ENCODE data around the gene GMPPB. TPM values are rescaled to one million over a fixed set of nuclear protein-coding genes. Genes with fewer than 3 reads are reported as not detected.

GMPPB gene
- total RNA-seq (37.4 TPM), polyA plus RNA-seq (ENCODE audit: insufficient read depth, low read depth, low replicate concordance) (25.0 TPM)
- long read RNA-seq, donor 1, transcript GMPPB-202 (9 exons, 1,582 nt), result major isoform, 5 of 6 reads
- long read RNA-seq, donor 1, partial matches to known transcripts, result 0 of 6 reads
- long read RNA-seq, donor 1, other reads (novel, unspliced or antisense), result 0 of 6 reads
- long read RNA-seq, donor 2, partial matches to known transcripts, result 0 of 7 reads
- long read RNA-seq, donor 2, other reads (novel, unspliced or antisense), result 0 of 7 reads
- long read RNA-seq, donor 3, partial matches to known transcripts, result 0 of 3 reads
- long read RNA-seq, donor 3, other reads (novel, unspliced or antisense), result 0 of 3 reads
- long read RNA-seq, donor 4, transcript GMPPB-202 (9 exons, 1,582 nt), result major isoform, 5 of 5 reads
- long read RNA-seq, donor 4, partial matches to known transcripts, result 0 of 5 reads
- long read RNA-seq, donor 4, other reads (novel, unspliced or antisense), result 0 of 5 reads
- long read RNA-seq, donor 5, result 0 reads
- long read RNA-seq, donor 6, full-length matches to known transcripts, result 2 of 2 reads
- long read RNA-seq, donor 6, partial matches to known transcripts, result 0 of 2 reads
- long read RNA-seq, donor 6, other reads (novel, unspliced or antisense), result 0 of 2 reads
- long read RNA-seq, donor 7, full-length matches to known transcripts, result 39 of 53 reads
- long read RNA-seq, donor 7, partial matches to known transcripts, result 1 of 53 reads
- long read RNA-seq, donor 7, other reads (novel, unspliced or antisense), result 13 of 53 reads
- long read RNA-seq, donor 8, partial matches to known transcripts, result 0 of 2 reads
- long read RNA-seq, donor 8, other reads (novel, unspliced or antisense), result 0 of 2 reads
- long read RNA-seq, donor 9, partial matches to known transcripts, result 6 of 10 reads
- long read RNA-seq, donor 9, other reads (novel, unspliced or antisense), result 0 of 10 reads
- long read RNA-seq, donor 10, partial matches to known transcripts, result 10 of 14 reads
- long read RNA-seq, donor 10, other reads (novel, unspliced or antisense), result 0 of 14 reads

- intact Hi-C loops (cut with DNase I), result no loop called here
- peak within 1 kb of the TSS; percentile 72 to 96 (median 95) for H3K9ac ChIP-seq (ENCODE audit: low read length in 3 of 3)
- no peaks in the 10 kb centered on the region for H3K27me3 ChIP-seq (ENCODE audit: control insufficient read depth, insufficient read depth, low read length)
- H3K9me3 ChIP-seq (ENCODE audit: control insufficient read depth in 2 of 3, insufficient read depth in 1 of 3, low read length in 3 of 3), result no peaks in the 10 kb centered on the region
- TF ChIP-seq, protein P1, sequence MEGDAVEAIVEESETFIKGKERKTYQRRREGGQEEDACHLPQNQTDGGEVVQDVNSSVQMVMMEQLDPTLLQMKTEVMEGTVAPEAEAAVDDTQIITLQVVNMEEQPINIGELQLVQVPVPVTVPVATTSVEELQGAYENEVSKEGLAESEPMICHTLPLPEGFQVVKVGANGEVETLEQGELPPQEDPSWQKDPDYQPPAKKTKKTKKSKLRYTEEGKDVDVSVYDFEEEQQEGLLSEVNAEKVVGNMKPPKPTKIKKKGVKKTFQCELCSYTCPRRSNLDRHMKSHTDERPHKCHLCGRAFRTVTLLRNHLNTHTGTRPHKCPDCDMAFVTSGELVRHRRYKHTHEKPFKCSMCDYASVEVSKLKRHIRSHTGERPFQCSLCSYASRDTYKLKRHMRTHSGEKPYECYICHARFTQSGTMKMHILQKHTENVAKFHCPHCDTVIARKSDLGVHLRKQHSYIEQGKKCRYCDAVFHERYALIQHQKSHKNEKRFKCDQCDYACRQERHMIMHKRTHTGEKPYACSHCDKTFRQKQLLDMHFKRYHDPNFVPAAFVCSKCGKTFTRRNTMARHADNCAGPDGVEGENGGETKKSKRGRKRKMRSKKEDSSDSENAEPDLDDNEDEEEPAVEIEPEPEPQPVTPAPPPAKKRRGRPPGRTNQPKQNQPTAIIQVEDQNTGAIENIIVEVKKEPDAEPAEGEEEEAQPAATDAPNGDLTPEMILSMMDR (IDR thresholded peaks at IDR 0.05; ENCODE audit: borderline replicate concordance, extremely low read depth, insufficient read depth), result no peak
- H3K4me3 ChIP-seq (ENCODE audit: low read length in 3 of 3), result peak within 1 kb of the TSS; percentile 79 to 93 (median 91)
- H3K36me3 ChIP-seq (ENCODE audit: control insufficient read depth in 2 of 3, insufficient read depth in 3 of 3, low read length in 3 of 3), result peaks cover 2 to 26% (median 16%) of the 10 kb centered on the region in 3 donors
- H3K4me1 ChIP-seq (ENCODE audit: control insufficient read depth in 2 of 3, insufficient read depth in 2 of 3, low read depth in 1 of 3, low read length in 3 of 3), result peaks cover 0 to 32% (median 12%) of the 10 kb centered on the region in 3 donors
- H3K27ac ChIP-seq (ENCODE audit: low read depth in 2 of 2, low read length in 2 of 2), result peak within 1 kb of the TSS; percentile 93 to 95
- DNase-seq, result peak; percentile 97 to 99 (median 98)
- FAIRE-seq, result no peak
Measured at GRCh38 chr3:49723628-49724551, at the start of gene GMPPB. GMPPB (minus strand) TSS chr3:49723951; CDS start chr3:49723726, 225 bp downstream.

- Histone ChIP-seq H3K4me1 (ENCODE audit: control insufficient read depth in 2 of 3, insufficient read depth in 2 of 3, low read depth in 1 of 3, low read length in 3 of 3) (no peaks in the 10 kb centered on the region), H3K27ac (ENCODE audit: low read depth in 2 of 2, low read length in 2 of 2) (no peak overlapping the region), H3K9ac (ENCODE audit: low read length in 3 of 3) (no peak overlapping the region), H3K27me3 (ENCODE audit: control insufficient read depth, insufficient read depth, low read length) (no peaks in the 10 kb centered on the region), H3K4me3 (ENCODE audit: low read length in 3 of 3) (no peak overlapping the region), H3K36me3 (ENCODE audit: control insufficient read depth in 2 of 3, insufficient read depth in 3 of 3, low read length in 3 of 3) (peaks cover 2 to 8% (median 2%) of the 10 kb centered on the region in 3 donors), H3K9me3 (ENCODE audit: control insufficient read depth in 2 of 3, insufficient read depth in 1 of 3, low read length in 3 of 3) (no peaks in the 10 kb centered on the region)
- intact Hi-C loops (cut with DNase I), result no loop called here
- TF ChIP-seq, protein P1 (IDR thresholded peaks at IDR 0.05; ENCODE audit: borderline replicate concordance, extremely low read depth, insufficient read depth), result no peak
- FAIRE-seq, result no peak
- no peak for DNase-seq
Measured at GRCh38 chr3:49772703-49773102, 49.0 kb upstream of the GMPPB start.

DNA sequence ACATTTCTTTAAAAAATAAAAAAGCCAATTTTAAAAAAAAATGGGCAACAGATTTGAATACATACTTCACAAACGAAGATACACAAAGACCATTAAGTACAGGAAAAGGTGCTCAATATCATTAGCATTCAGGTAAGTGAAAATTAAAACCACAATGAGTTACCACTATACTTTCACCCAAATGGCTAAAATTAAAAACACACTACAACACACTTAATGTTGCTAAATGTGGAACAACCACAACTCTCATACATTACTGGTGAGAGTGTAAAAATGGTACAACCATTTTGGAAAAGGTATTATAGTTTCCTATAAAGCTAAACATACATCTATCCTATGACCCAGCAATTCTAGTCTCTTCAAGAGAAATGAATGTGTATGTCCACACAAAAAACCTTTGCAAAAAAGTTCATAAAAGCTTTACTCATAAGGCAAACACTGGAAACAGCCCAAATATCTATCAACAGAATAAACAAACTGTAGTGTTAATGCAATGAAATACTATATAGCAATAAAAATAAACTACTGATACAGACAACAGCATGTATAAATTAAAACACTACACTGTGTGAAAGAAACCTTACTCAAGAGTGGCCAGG is 47.7 kb upstream of the GMPPB start:
- no peak for DNase-seq
- Histone ChIP-seq H3K36me3 (ENCODE audit: control insufficient read depth in 2 of 3, insufficient read depth in 3 of 3, low read length in 3 of 3) (peaks cover 2 to 8% (median 2%) of the 10 kb centered on the region in 3 donors), H3K9me3 (ENCODE audit: control insufficient read depth in 2 of 3, insufficient read depth in 1 of 3, low read length in 3 of 3) (no peaks in the 10 kb centered on the region), H3K27ac (ENCODE audit: low read depth in 2 of 2, low read length in 2 of 2) (no peak overlapping the region), H3K9ac (ENCODE audit: low read length in 3 of 3) (no peak overlapping the region), H3K27me3 (ENCODE audit: control insufficient read depth, insufficient read depth, low read length) (no peaks in the 10 kb centered on the region), H3K4me1 (ENCODE audit: control insufficient read depth in 2 of 3, insufficient read depth in 2 of 3, low read depth in 1 of 3, low read length in 3 of 3) (no peaks in the 10 kb centered on the region), H3K4me3 (ENCODE audit: low read length in 3 of 3) (no peak overlapping the region)
- FAIRE-seq, result no peak
- intact Hi-C loops (cut with DNase I), result no loop called here
- TF ChIP-seq, protein P1 (IDR thresholded peaks at IDR 0.05; ENCODE audit: borderline replicate concordance, extremely low read depth, insufficient read depth), result no peak
